Natural killer cell (primary cell): ENCODE measurements around the gene ZNF674. TPM values are rescaled to one million over a fixed set of nuclear protein-coding genes. Genes with fewer than 3 reads are reported as not detected.
"Not testable (repeated sequence)": the region's sequence is repeated elsewhere in the genome, so short reads cannot be mapped to it uniquely, and the experiment has no call there.

ENCODE experiments used
- ATAC-seq, 3 donors: fragments of 150-1000 bp in 2 of 3; fragments of 200-7000 bp in 1 of 3; cut with Tn5 transposase; 1 replicate in 1 of 3; 2 replicates in 2 of 3; pipeline ENCODE4 v1.10.0; 2021; ENCODE audit warnings: mild to moderate bottlenecking in 2 of 3, moderate library complexity in 2 of 3
- DNase-seq, 2 donors: peaks; one replicate each; pipeline versions ENCODE4 v3.0.0 to v3.0.0-alpha.2; 2013 to 2021; ENCODE audit warnings: mixed read lengths in 1 of 2
- H3K27ac ChIP-seq: one replicate; pipeline ENCODE4 v1.5.1; 2013; ENCODE audit warnings: mild to moderate bottlenecking, low read length
- H3K27me3 ChIP-seq: one replicate; pipeline ENCODE4 v1.6.1; 2013; ENCODE audit warnings: low read length; ENCODE audit not compliant: control insufficient read depth, insufficient read depth
- H3K36me3 ChIP-seq: one replicate; pipeline ENCODE4 v1.6.1; 2013; ENCODE audit warnings: low read length; ENCODE audit not compliant: control insufficient read depth, insufficient read depth
- H3K4me1 ChIP-seq: one replicate; pipeline ENCODE4 v1.6.1; 2013; ENCODE audit warnings: low read length; ENCODE audit not compliant: control insufficient read depth, insufficient read depth
- H3K4me3 ChIP-seq: one replicate; pipeline ENCODE4 v1.5.1; 2013; ENCODE audit warnings: low read length
- H3K9me3 ChIP-seq: one replicate; pipeline ENCODE4 v1.6.1; 2013; ENCODE audit warnings: low read length; ENCODE audit not compliant: control insufficient read depth, insufficient read depth
- H3K27ac Mint-ChIP-seq, 2 donors: one replicate each; pipeline ENCODE4 v1.8.0; 2022; ENCODE audit warnings: mild to moderate bottlenecking in 2 of 2, mixed read lengths in 2 of 2, moderate library complexity in 1 of 2
- H3K27me3 Mint-ChIP-seq, 2 donors: one replicate each; pipeline ENCODE4 v1.8.0; 2022; ENCODE audit warnings: low read depth in 2 of 2, mixed read lengths in 2 of 2
- H3K36me3 Mint-ChIP-seq: one replicate; pipeline ENCODE4 v1.8.0; 2022; ENCODE audit warnings: mixed read lengths
- H3K4me1 Mint-ChIP-seq, 2 donors: one replicate each; pipeline ENCODE4 v1.8.0; 2022; ENCODE audit warnings: mixed read lengths in 2 of 2
- H3K4me3 Mint-ChIP-seq: one replicate; pipeline ENCODE4 v1.8.0; 2022; ENCODE audit warnings: mild to moderate bottlenecking, moderate library complexity, mixed read lengths
- H3K9me3 Mint-ChIP-seq, 2 donors: one replicate each; pipeline ENCODE4 v1.8.0; 2022; ENCODE audit warnings: mixed read lengths in 2 of 2
- WGBS: methylation state at CpG from one replicate; pipeline ENCODE4 v1.1.7; 2013; ENCODE audit warnings: missing lambda C conversion rate; ENCODE audit not compliant: insufficient coverage; 5-methylcytosine and 5-hydroxymethylcytosine counted together
- intact Hi-C: fragments of 100-400 bp; cut with micrococcal nuclease; formaldehyde crosslinking; loops from one replicate; pipeline ENCODE4 v1.14.2; 2022
- total RNA-seq, 4 donors: library from RNA; stranded (reverse); fragments of 120-200 nt in 1 of 4; gene quantifications; one replicate each; pipeline versions ENCODE4 v1.2.3 to v1.2.4, GENCODE V29; 2013 to 2022
- TF ChIP-seq, protein P1 (sequence below): fragments of 200-600 bp; IDR thresholded peaks from one replicate; pipeline ENCODE4 v1.8.0; 2022; ENCODE audit warnings: antibody characterized with exemption

The ZNF674 gene
- total RNA-seq, 3 donors from 2014 or later (not counting 1 experiment from before 2014, with no cell fraction given) = 2.5 to 5.3 (median 3.4) TPM

GRCh38 chrX:46463682-46464081, 81.5 kb downstream of the ZNF674 start:
- peaks cover 14 to 20% of the 10 kb centered on the region in 2 donors for H3K4me1 Mint-ChIP-seq
- no peaks in the 10 kb centered on the region for H3K36me3 Mint-ChIP-seq
- H3K27ac Mint-ChIP-seq = peak overlapping the region; percentile 45 to 69
- intact Hi-C loops = loop anchor here (1.0 to 5.0 kb wide), 2 partner anchors 16 to 84 kb away; partner anchors contain the start of gene ZNF674
- no peak overlapping the region for H3K4me3 ChIP-seq
- no peaks in the 10 kb centered on the region for H3K9me3 Mint-ChIP-seq
- no peak overlapping the region for H3K4me3 Mint-ChIP-seq
- TF ChIP-seq, protein P1, sequence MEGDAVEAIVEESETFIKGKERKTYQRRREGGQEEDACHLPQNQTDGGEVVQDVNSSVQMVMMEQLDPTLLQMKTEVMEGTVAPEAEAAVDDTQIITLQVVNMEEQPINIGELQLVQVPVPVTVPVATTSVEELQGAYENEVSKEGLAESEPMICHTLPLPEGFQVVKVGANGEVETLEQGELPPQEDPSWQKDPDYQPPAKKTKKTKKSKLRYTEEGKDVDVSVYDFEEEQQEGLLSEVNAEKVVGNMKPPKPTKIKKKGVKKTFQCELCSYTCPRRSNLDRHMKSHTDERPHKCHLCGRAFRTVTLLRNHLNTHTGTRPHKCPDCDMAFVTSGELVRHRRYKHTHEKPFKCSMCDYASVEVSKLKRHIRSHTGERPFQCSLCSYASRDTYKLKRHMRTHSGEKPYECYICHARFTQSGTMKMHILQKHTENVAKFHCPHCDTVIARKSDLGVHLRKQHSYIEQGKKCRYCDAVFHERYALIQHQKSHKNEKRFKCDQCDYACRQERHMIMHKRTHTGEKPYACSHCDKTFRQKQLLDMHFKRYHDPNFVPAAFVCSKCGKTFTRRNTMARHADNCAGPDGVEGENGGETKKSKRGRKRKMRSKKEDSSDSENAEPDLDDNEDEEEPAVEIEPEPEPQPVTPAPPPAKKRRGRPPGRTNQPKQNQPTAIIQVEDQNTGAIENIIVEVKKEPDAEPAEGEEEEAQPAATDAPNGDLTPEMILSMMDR = no peak
- WGBS = 26% methylated on average over 2 of the region's 3 CpGs
- H3K27me3 Mint-ChIP-seq = no peaks in the 10 kb centered on the region
- peaks cover 32% of the 10 kb centered on the region for H3K4me1 ChIP-seq
- peak in 1 of 2 donors; percentile 25 for DNase-seq
- peak in 2 of 3 donors; percentile 56 to 68 for ATAC-seq
- H3K27ac ChIP-seq = peak overlapping the region; percentile 45
- H3K36me3 ChIP-seq = peaks cover 16% of the 10 kb centered on the region
- H3K27me3 ChIP-seq = no peaks in the 10 kb centered on the region
- H3K9me3 ChIP-seq = no peaks in the 10 kb centered on the region

DNA sequence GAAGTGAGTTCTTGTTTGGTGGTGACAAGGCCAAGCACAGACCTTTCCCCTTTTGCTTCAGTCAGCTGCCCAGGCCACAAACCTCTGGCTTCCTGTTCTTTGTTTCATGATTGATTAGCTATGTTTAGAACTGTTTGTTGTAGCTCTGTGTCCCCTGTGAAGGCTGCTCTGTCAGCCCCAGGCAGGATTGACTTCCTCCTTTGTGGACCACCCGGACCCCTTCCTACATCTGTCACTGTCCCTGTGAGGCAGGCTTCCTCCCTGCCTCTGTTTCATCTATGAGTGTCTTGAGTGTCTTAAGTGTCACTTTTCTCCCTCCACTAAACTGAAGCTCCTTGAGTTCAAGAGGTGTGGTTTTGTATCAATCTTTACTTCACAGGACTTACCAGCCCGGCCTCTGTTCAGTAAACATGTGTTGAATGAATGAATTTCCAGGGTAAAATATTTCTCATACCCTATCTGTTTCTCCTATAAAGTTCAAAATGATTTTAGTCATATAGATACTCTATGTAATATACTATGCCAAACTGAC, 83.5 kb downstream of the ZNF674 start:
- Mint-ChIP-seq H3K27ac (peak overlapping the region; percentile 79 to 86), H3K27me3 (no peaks in the 10 kb centered on the region), H3K4me3 (peak overlapping the region; percentile 63), H3K4me1 (peaks cover 14 to 20% of the 10 kb centered on the region in 2 donors), H3K9me3 (no peaks in the 10 kb centered on the region), H3K36me3 (no peaks in the 10 kb centered on the region)
- Histone ChIP-seq H3K27me3 (no peaks in the 10 kb centered on the region), H3K4me3 (no peak overlapping the region), H3K36me3 (peaks cover 10% of the 10 kb centered on the region), H3K27ac (peak overlapping the region; percentile 57), H3K4me1 (peaks cover 32% of the 10 kb centered on the region), H3K9me3 (no peaks in the 10 kb centered on the region)
- TF ChIP-seq, protein P1 = no peak
- no CpG with 5 or more reads among the region's 2 CpGs for WGBS
- DNase-seq = no peak
- ATAC-seq = peak in 2 of 3 donors; percentile 54 to 64
- intact Hi-C loops = loop anchor here (5.0 kb wide), 1 partner anchor 86 kb away; the partner anchor contains the start of gene ZNF674

GRCh38 chrX:46460801-46461659, 84.2 kb downstream of the ZNF674 start:
- 30% methylated on average over 7 of the region's 8 CpGs for WGBS
- H3K27me3 Mint-ChIP-seq, H3K9me3 ChIP-seq, H3K27ac ChIP-seq, ATAC-seq, H3K9me3 Mint-ChIP-seq, H3K4me3 ChIP-seq, DNase-seq, H3K36me3 Mint-ChIP-seq, H3K4me3 Mint-ChIP-seq, H3K27me3 ChIP-seq: not testable (repeated sequence)
- intact Hi-C loops = loop anchor here (5.0 kb wide), 1 partner anchor 86 kb away; the partner anchor contains the start of gene ZNF674
- H3K36me3 ChIP-seq = peaks cover 11% of the 10 kb centered on the region
- H3K4me1 Mint-ChIP-seq = peaks cover 14 to 20% of the 10 kb centered on the region in 2 donors
- peak overlapping the region; percentile 79 to 86 for H3K27ac Mint-ChIP-seq
- peaks cover 32% of the 10 kb centered on the region for H3K4me1 ChIP-seq

DNA sequence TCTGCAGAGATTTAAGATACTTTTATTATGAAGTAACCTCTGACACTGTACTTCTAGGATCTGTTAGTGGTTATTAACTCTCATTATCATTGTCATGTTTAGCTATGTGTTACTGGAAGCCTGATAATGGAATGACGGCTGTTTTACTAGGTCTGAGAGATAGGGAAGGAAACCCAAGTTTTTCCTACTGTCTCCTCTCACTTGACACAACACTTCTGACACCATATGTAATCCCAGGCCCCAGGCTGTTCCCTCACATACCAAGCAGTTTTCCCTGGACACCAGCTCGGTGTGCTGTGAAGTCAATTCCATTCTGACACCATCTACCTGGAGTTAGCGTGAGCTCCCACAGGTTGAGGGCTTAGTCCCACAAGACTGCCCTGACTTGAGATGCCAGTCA, 85.6 kb downstream of the ZNF674 start:
- no peak overlapping the region for H3K27ac ChIP-seq
- WGBS = 100% methylated on average over 2 of the region's 3 CpGs
- peaks cover 32% of the 10 kb centered on the region for H3K4me1 ChIP-seq
- H3K27ac Mint-ChIP-seq = no peak overlapping the region
- intact Hi-C loops = loop anchor here (5.0 kb wide), 1 partner anchor 88 kb away; the partner anchor contains the start of gene ZNF674
- peaks cover 7% of the 10 kb centered on the region for H3K36me3 ChIP-seq
- TF ChIP-seq, protein P1 = no peak
- H3K9me3 ChIP-seq = no peaks in the 10 kb centered on the region
- DNase-seq (no peak), ATAC-seq (no peak)
- no peak overlapping the region for H3K4me3 Mint-ChIP-seq
- H3K9me3 Mint-ChIP-seq = no peaks in the 10 kb centered on the region
- no peaks in the 10 kb centered on the region for H3K27me3 ChIP-seq
- no peaks in the 10 kb centered on the region for H3K36me3 Mint-ChIP-seq
- H3K4me3 ChIP-seq = no peak overlapping the region
- H3K27me3 Mint-ChIP-seq = no peaks in the 10 kb centered on the region
- H3K4me1 Mint-ChIP-seq = peaks cover 14 to 20% of the 10 kb centered on the region in 2 donors
